NCI-H524 treated with DMSO at 0.1 percent for 48 hours (cell line): ENCODE measurements around the gene GPHA2.
A peak's percentile ranks its signal among the peaks of the same experiment; 100 is the strongest.

Experiments used
- DNase-seq: peaks from one replicate; lab custom pipeline; 2025; lab: John Stamatoyannopoulos, UW

Gene GPHA2

GRCh38 chr11:64891215-64891848 is 44.4 kb downstream of the GPHA2 start:
- no peak for DNase-seq

GRCh38 chr11:64890522-64890939 is 45.2 kb downstream of the GPHA2 start:
- DNase-seq: peak; percentile 28

GRCh38 chr11:64888729-64889511 is 46.8 kb downstream of the GPHA2 start:
- DNase-seq: no peak

GRCh38 chr11:64888406-64888728 is 47.3 kb downstream of the GPHA2 start:
- DNase-seq: no peak

GRCh38 chr11:64887757-64888405 is 47.8 kb downstream of the GPHA2 start:
- DNase-seq: no peak

- no peak for DNase-seq
Observed at GRCh38 chr11:64887234-64887756, 48.4 kb downstream of the GPHA2 start.

GRCh38 chr11:64885367-64886286 is 50.1 kb downstream of the GPHA2 start:
- DNase-seq: no peak
